Stimulated activated naive CD4-positive, alpha-beta T cell (primary cell): ENCODE measurements around the gene TOR2A.

Experiments used
- DNase-seq, 6 experiments: peaks; one replicate each; lab custom pipeline; 2025; lab: John Stamatoyannopoulos, UW

TOR2A gene

GRCh38 chr9:127734747-127735529, at the start of gene TOR2A:
Gene TOR2A, minus strand, starts transcription at chr9:127735294. Its CDS starts 24 bp downstream, at chr9:127735270.
- DNase-seq: peak; percentile 97 to 99 (median 98)

- peak in 5 of 6 experiments; percentile 40 to 67 (median 60) for DNase-seq
Measured at GRCh38 chr9:127783111-127784008, 48.3 kb upstream of the TOR2A start.

DNA sequence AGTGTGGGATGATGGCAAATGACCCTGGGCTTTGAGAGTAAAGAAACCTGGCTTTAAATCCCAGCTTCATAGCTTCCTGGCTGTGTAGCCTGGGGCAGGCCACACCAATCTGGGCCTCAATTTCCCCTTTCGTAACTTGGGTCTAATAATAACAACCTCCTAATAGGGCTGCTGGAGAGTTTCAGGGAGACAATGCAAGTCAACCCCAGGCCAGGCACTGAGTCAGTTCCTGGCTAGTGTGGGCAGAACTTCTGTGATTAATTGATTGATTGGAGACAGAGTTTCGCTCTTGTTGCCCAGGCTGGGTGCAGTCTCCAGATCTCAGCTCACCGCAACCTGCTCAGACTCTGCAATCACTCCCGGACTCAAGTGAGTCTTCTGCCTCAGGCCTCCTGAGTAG, 46.7 kb upstream of the TOR2A start:
- no peak for DNase-seq

GRCh38 chr9:127780909-127781308, 45.8 kb upstream of the TOR2A start:
- peak in 3 of 6 experiments; percentile 8 to 26 (median 12) for DNase-seq

DNA sequence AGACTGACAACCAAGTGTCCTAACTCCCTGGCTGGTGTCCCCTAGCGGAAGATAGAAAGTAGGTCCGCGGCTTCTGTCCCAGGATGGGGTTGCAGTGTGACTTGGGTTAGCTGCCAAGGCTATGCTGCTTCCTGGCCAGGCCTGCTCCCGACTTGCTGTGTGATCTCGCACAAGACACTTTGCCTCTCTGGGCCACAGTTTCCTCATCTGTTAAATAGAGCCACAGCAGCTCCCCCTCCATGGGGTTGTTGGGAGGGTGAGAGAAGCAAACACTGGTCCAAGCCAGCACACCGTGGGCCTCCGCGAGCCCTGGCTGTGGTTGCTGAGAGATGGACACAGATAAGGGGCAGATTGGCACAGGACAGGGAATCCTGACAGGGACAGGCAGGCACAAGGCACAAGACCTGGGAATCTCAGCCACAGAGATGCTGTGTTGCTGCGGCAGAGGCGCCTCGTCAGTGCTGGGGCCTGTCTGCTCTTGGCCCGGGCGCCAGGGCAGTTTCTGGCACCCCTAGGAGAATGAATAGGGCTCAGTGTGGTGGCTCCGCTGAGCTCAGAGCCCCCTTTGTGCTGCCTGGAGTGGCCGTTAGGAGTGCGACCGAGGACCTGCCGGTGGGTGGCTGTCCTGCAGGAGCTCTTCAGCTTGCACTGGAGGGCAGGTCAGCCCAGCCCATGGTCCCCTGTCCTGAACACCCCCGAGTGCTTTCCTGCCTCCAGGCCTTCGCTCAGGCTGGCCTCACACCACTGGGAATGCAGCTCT, 45.2 kb upstream of the TOR2A start:
- no peak for DNase-seq

DNA sequence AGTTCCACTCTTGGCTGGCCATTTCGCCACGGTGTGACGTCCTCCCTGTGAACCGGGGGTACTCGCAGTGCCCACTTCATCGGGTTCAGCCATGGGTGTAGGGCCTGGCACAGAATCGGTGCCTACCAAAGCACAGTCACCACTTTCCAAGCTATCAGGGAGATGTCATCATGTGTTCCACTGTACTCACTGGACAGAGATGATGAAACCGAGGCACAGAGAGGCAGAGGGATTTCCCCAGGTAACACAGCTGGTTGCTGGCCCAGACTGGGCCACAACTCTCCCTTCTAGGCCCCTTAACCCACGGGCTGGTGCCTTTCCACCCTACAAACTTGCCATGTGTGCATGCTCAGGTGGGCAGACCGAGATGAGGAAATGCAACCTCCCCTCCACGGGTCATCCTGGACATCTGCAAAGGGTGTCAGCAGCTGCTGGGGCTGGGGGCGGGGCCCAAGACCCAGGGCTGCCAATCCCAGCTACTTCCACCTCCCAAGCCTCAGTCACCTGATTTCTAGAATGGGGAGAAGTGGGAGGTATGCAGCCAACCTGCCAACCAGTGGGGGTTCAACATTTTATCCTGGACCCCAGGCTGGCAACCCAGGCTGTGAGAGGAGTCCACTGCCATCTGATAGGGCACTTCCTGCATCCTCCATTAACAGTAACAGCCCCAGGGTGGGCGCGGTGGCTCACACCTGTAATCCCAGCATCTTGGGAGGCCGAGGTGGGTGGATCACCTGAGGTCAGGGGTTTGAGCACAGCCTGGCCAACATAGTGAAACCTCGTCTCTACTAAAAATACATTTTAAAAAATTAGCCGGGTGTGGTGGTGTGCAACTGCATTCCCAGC, 44.3 kb upstream of the TOR2A start:
- DNase-seq: peak in 2 of 6 experiments; percentile 35

GRCh38 chr9:127778280-127779135, 43.4 kb upstream of the TOR2A start, which contains the start of gene SH2D3C:
Gene SH2D3C, minus strand, starts transcription at chr9:127778666. Its CDS starts 39 bp downstream, at chr9:127778627.
- DNase-seq: peak in 4 of 6 experiments; percentile 25 to 41 (median 39)

DNA sequence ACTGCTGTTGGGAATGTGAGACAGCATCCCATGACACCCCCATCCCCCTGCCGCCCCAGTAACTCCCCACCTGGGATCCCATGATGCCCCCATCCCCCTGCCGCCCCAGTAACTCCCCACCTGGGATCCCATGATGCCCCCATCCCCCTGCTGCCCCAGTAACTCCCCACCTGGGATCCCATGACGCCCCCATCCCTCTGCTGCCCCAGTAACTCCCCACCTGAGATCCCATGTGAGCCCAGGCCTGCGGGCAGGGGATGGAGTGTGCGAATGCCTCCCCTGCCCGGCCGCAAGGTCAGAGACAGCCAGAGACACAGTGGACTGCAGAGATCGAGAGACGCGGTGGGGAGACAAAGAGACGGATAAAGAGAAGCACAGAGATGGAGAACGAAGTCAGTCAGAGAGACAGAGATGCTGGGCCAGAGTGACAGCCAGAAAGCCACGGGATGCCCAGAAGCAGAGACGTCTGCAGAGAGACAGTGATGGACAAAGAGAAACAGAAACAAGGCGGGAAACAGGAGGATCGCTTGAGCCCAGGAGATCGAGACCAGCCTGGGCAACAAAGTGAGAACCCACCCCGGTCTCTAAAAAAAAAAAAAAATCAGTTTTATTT, 42.4 kb upstream of the TOR2A start:
- peak in 1 of 6 experiments; percentile 17 for DNase-seq

DNA sequence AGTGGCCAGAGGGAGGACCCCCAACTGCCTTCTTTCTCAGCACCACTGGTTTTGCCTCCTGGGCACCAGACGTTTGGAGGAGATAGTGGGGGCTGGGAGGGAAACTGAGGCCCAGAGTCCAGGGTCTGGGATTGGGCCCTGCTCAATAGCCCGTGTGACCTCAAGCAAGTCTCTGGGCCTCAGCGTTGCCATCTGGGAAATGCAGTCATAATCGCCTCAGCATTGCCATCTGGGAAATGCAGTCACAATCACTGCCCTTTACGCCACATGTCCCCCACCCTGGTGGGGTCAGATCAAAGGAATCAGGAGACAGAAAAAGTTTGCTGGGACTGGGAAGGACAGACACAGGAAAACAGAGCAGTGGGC, 41.8 kb upstream of the TOR2A start:
- DNase-seq: no peak

DNA sequence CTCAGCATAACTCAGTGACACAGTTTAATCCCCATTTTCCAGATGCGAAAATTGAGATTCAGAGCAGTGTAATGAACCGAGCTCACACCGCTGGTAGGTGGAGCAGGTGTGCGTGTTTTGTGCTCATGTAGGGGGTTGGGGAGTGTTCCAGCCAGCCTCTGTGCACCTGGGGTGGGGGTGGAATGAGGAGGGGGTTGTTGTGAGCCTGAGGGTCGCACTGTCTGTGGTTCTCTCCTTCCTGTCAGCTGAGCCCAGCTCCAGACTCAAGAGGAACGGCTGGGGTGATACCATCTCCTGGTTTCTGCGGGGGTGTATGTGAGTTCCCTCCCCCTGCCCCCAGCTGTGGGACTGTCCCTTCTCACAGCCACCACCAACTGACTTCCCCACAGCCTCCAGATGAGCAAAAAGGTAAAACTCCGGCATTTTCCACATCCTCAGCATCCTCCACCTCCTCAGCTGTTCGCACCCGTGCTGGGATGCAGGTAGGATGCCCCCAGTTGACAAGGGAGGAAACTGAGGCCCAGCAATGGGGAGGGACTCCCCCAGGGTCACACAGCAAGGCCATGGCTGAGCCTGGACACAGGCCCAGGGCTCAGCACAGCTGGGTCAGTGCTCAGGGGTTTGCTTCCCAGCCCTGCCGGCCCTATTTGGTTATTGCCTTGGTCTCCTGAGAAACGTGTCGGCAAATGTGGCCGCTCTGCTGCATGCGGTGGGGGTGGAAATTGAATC, 41.3 kb upstream of the TOR2A start:
- peak; percentile 59 to 86 (median 73) for DNase-seq

DNA sequence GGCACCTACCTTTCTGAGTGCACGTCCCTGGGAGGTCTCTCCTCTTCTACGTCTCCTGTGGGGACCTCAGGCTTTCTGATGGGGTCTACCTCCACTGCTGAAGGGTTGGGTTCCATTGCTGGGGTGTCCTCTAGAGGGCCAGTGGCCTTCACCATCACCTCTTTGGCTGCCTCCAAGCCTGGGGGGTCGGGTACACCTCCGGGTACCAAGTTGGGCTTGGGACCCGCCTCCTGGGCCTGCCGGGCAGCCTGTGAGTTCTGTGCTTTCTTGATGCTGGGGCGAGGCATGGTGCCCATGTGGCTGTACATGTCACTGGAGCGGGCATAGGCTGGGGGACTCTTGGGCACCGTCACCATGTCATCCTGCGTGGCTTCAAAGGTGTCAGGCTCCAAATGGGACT, 38.9 kb upstream of the TOR2A start:
- DNase-seq: no peak

DNA sequence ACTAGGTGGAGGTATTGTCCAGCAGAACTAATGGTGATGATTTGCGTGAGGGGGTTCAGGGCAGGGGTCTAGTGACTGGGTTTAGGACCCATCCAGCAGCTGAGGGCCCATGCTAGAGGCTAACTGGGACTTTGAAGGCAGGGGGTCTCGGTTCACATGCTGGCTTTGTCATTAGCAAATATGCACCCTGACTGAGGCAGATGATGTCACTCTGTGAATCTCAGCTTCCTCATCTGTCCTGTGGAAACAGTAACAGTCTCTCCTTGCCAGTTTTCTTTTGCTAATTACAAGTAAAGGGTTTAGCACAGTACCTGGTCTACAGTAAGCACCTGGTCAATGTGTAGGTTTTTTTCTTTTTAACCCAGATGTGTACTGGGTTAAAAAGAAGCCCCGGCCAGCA, 38.2 kb upstream of the TOR2A start:
- DNase-seq: no peak

DNA sequence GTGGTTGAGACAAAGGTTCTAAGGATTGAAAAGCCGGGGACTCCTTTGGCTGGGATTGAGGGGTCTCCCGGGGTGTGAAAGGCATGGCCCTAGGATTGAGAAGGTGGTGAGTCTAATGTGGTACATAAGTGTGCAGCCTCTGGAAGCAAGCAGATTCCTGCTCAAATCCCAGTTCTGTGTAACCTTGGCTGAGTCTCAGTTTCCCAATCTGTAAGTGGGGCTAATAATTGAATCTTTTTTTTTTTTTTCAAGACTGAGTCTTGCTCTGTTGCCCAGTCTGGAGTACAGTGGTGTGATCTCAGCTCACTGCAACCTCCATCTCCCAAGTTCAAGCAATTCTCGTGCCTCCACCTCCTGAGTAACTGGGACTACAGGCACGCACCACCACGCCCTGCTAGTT, 37.5 kb upstream of the TOR2A start:
- DNase-seq: no peak

- no peak for DNase-seq
Measured at GRCh38 chr9:127771570-127772189, 36.6 kb upstream of the TOR2A start.

- DNase-seq: peak; percentile 90 to 93 (median 92)
Measured at GRCh38 chr9:127770905-127771569, 35.9 kb upstream of the TOR2A start.

GRCh38 chr9:127770583-127770904, 35.5 kb upstream of the TOR2A start:
- DNase-seq: no peak

GRCh38 chr9:127769929-127770582, 35.0 kb upstream of the TOR2A start:
- no peak for DNase-seq

DNA sequence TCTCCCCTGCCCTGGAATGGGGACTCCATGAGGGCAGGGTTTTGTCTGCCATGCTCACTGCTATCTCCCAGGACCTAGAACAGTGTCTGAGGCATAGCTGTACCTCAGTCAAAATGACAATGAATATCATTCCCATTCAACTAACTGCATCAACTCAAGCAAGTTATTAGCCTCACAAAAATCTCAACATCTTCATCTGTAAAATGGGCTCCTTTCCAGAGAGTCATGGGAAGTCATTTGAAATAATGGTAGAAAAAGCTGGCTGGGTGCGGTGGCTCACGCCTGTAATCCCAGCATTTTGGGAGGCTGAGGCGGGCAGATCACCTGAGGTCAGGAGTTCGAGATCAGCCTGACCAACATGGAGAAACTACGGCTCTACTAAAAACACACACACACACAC, 34.0 kb upstream of the TOR2A start:
- DNase-seq: no peak
